Activated CD8-positive, alpha-beta T cell treated with anti-CD3 and anti-CD28 coated beads for 36 hours (primary cell): ENCODE measurements around the gene RASGRP3. TPM values are rescaled to one million over a fixed set of nuclear protein-coding genes. Genes with fewer than 3 reads are reported as not detected.

Experiments used
- ATAC-seq: fragments of 200-7000 bp; cut with Tn5 transposase; one replicate; pipeline ENCODE4 v1.10.0; 2021; ENCODE audit warnings: mild to moderate bottlenecking, moderate library complexity
- CTCF ChIA-PET: fragments of 350-600 bp; sonication (Branson Sonifier 250); formaldehyde crosslinking; loops from one replicate; lab custom pipeline; 2021; ENCODE audit warnings: antibody characterized with exemption; lab: Charles Lee
- POLR2A ChIA-PET: fragments of 350-600 bp; sonication (Branson Sonifier 250); formaldehyde crosslinking; loops from one replicate; lab custom pipeline; 2021; ENCODE audit warnings: antibody characterized with exemption; lab: Charles Lee
- DNase-seq: peaks from one replicate; pipeline ENCODE4 v3.0.0-alpha.2; 2020
- H3K27ac Mint-ChIP-seq: one replicate; pipeline ENCODE4 v1.8.0; 2021; ENCODE audit warnings: mild to moderate bottlenecking, mixed read lengths
- H3K27me3 Mint-ChIP-seq: one replicate; pipeline ENCODE4 v1.8.0; 2021; ENCODE audit warnings: mixed read lengths
- H3K36me3 Mint-ChIP-seq: one replicate; pipeline ENCODE4 v1.8.0; 2021; ENCODE audit warnings: low read depth, mixed read lengths
- H3K4me1 Mint-ChIP-seq: one replicate; pipeline ENCODE4 v1.8.0; 2021; ENCODE audit warnings: low read depth, mixed read lengths
- H3K4me3 Mint-ChIP-seq: one replicate; pipeline ENCODE4 v1.8.0; 2021; ENCODE audit warnings: mild to moderate bottlenecking, moderate library complexity, mixed read lengths
- H3K9me3 Mint-ChIP-seq: one replicate; pipeline ENCODE4 v1.8.0; 2021; ENCODE audit warnings: mixed read lengths
- CTCF ChIP-seq: fragments of 200-600 bp; IDR thresholded peaks from one replicate; pipeline ENCODE4 v1.8.0; 2022; ENCODE audit warnings: antibody characterized with exemption, mild to moderate bottlenecking
- intact Hi-C: fragments of 100-400 bp; cut with micrococcal nuclease; formaldehyde crosslinking; loops from one replicate; pipeline ENCODE4 v1.10.0; 2022
- total RNA-seq, 2 experiments: library from RNA; stranded (reverse); gene quantifications; one replicate each; pipeline ENCODE4 v1.2.3, GENCODE V29; 2021

The RASGRP3 gene
- total RNA-seq, 2 experiments from 2014 or later: 0.98 to 1.6 TPM

GRCh38 chr2:33485051-33485450 is 8.6 kb downstream of the RASGRP3 start:
- no peaks in the 10 kb centered on the region for H3K36me3 Mint-ChIP-seq
- no peaks in the 10 kb centered on the region for H3K27me3 Mint-ChIP-seq
- CTCF ChIA-PET: interaction anchor here (1.4 kb wide), 2 partner anchors 7 to 9 kb away, joined by 3 to 4 read pairs; no protein-coding TSS in a partner anchor
- no peak for TF ChIP-seq CTCF
- POLR2A ChIA-PET: no interaction called here
- no peak overlapping the region for H3K4me3 Mint-ChIP-seq
- intact Hi-C loops: no loop called here
- H3K4me1 Mint-ChIP-seq: peaks cover 6% of the 10 kb centered on the region
- peaks cover 2% of the 10 kb centered on the region for H3K9me3 Mint-ChIP-seq
- DNase-seq (no peak), ATAC-seq (no peak)
- H3K27ac Mint-ChIP-seq: no peak overlapping the region

- no peak for TF ChIP-seq CTCF
- H3K27me3 Mint-ChIP-seq: no peaks in the 10 kb centered on the region
- H3K36me3 Mint-ChIP-seq: no peaks in the 10 kb centered on the region
- peaks cover 6% of the 10 kb centered on the region for H3K4me1 Mint-ChIP-seq
- no peak overlapping the region for H3K27ac Mint-ChIP-seq
- ATAC-seq: no peak
- no peak overlapping the region for H3K4me3 Mint-ChIP-seq
- DNase-seq: no peak
- intact Hi-C loops: no loop called here
- ChIA-PET CTCF (interaction anchor here (1.4 to 1.6 kb wide), 2 partner anchors 9 to 19 kb away, joined by 3 to 4 read pairs; no protein-coding TSS in a partner anchor), POLR2A (no interaction called here)
- peaks cover 2% of the 10 kb centered on the region for H3K9me3 Mint-ChIP-seq
Measured at GRCh38 chr2:33486544-33486943, 10.1 kb downstream of the RASGRP3 start.

- ATAC-seq (peak; percentile 45), DNase-seq (no peak)
- Mint-ChIP-seq H3K4me3 (no peak overlapping the region), H3K27me3 (peaks cover 2% of the 10 kb centered on the region), H3K27ac (peak overlapping the region; percentile 20), H3K36me3 (no peaks in the 10 kb centered on the region), H3K4me1 (peaks cover 6% of the 10 kb centered on the region), H3K9me3 (peaks cover 2% of the 10 kb centered on the region)
- CTCF ChIA-PET: interaction anchor here (1.0 to 1.3 kb wide), 2 partner anchors 9 to 12 kb away, joined by 3 to 4 read pairs; partner anchors contain the start of gene RASGRP3
- intact Hi-C loops: no loop called here
- POLR2A ChIA-PET: no interaction called here
- no peak for TF ChIP-seq CTCF
Measured at GRCh38 chr2:33488178-33488690, 11.8 kb downstream of the RASGRP3 start.

- TF ChIP-seq CTCF: no peak
- Mint-ChIP-seq H3K27ac (no peak overlapping the region), H3K36me3 (no peaks in the 10 kb centered on the region), H3K4me1 (peaks cover 6% of the 10 kb centered on the region), H3K9me3 (peaks cover 2% of the 10 kb centered on the region), H3K27me3 (peaks cover 2% of the 10 kb centered on the region), H3K4me3 (no peak overlapping the region)
- ATAC-seq (peak; percentile 51), DNase-seq (no peak)
- intact Hi-C loops: no loop called here
- ChIA-PET POLR2A (no interaction called here), CTCF (interaction anchor here (1.0 to 1.3 kb wide), 2 partner anchors 10 to 13 kb away, joined by 3 to 4 read pairs; partner anchors contain the start of gene RASGRP3)
Measured at GRCh38 chr2:33488715-33489540, 12.5 kb downstream of the RASGRP3 start.
